ENCODE measurements around the gene CAMK2G. TPM values are rescaled to one million over a fixed set of nuclear protein-coding genes. Genes with fewer than 3 reads are reported as not detected.
"Not testable (repeated sequence)": the region's sequence is repeated elsewhere in the genome, so short reads cannot be mapped to it uniquely, and the experiment has no call there.

The CAMK2G gene
- total RNA-seq (2014; rRNA removed; shearing (Covaris generic); ENCODE audit: low replicate concordance), result 20.1 and 22.2 TPM in 2 replicates

DNA sequence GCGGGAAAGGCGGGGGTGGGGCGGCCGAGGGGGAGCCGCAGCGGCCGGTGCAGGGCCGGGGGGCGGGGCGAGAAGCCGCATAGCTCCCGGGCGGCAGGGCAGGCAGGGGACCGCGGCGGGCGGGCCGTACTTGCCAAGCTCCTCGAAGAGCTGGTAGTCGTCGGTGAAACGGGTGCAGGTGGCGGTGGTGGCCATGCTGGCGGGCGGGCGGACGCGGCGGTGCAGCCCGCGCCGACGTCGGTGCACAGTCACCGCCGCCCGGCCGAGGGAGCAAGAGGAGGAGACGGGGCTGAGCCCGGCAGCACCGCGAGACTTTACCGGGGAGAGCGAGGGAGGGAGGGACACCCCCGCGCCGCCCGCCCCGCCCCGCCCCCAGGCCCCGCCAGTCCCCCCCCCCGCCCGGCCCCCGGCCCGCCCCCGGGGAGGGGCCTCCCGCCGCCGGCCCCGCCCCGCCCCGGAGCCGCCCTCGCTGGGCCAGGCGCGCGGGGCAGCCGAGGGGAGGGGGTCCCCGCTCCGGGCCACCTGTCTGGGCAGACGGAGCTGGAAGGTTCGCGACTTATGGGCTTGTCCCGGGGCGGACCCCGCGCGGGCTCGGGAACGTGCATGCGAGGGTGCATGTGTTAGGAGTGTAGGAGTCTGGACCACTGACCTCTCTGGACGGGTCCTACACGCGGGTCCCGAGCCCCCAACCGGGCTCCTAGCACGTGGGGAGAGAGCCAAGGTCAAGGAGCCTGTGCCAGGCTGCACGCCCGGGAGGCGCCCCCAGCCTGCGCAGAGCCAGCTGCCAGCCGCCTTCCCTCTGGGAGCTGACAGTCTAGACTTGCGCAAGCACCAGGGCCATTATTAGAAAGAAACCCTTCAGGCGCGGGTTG is at the start of gene CAMK2G:
CAMK2G (minus strand) TSS at position 289 of the 872 bp plus-strand sequence; CDS start at position 195, 94 bp downstream.
- in situ Hi-C loops (cut with HindIII; ENCODE audit: low pct_unique_long_range_greater_than_20kb, low sequenced_read_pairs), result no loop called here
- DNase-seq (ENCODE audit: low read depth), result peak; percentile 77

DNA sequence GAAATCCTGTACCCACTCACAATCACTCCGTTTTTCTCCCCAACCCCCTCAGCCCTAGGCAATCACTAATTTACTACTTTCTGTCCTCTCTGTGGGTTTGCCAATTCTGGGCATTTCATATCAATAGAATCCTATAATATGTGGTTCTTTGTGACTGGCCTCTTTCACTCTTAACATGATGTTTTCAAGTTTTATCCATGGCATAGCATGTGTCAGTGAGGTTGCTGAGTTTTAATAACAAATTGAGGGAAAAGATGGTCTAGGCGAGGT is 48.4 kb upstream of the CAMK2G start:
- DNase-seq (ENCODE audit: low read depth), result no peak
- in situ Hi-C loops (cut with HindIII; ENCODE audit: low pct_unique_long_range_greater_than_20kb, low sequenced_read_pairs), result no loop called here

DNA sequence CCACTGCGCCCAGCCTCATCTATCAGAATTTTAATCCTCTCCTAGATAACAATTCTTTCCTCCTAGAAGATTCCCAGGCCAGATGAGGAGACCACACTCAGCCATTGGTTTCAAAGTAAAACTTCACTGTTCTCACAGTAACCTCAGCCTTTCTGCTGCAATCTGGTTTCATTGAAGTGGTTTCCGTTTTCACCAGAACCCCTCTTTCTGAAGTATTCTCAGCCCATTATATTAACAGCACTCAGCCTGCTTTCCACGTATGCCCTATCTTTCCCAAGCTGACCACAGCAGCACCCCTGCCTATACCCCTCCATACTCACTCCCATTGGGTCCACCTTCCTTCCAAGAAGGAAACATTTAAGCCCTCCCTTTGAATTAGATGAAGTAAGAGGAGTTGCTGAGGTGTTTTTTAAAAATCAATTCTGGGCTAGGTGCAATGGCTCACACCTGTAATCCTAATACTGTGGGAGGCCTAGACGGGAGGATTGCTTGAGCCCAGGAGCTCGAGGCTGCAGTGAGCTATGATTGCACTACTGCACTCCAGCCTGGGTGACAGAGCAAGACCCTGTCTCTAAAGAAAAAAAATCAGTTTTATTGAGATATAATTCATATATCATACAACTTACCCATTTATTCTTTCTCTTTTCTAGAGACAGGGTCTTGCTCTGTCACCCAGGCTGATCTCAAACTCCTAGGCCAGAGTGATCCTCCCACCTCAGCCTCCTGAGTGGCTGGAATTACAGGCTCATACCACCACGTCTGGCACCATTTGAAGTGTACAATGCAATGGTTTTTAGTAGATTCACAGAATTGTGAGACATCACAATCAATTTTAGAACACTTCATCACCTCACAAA is 47.9 kb upstream of the CAMK2G start:
- in situ Hi-C loops (cut with HindIII; ENCODE audit: low pct_unique_long_range_greater_than_20kb, low sequenced_read_pairs), result no loop called here
- DNase-seq (ENCODE audit: low read depth), result no peak

DNA sequence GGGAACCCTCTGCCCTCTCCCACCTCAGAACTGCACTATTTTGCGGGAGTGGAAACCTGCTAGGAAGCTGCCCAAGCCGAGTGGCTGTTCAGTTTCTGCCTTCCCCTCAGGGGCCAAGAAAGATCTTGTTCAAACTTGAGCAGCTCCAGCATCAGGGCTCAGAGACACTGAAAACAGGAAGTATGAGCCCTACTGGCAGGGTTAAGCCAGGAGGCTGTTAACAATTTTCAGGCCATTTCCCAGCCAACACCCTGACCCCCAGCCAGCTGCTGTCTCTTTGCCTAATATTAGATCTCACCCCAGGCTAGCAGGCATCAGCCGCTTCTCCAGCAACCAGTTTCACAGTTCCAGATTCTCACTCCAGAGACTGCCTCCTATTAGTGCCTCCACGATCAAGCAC is 45.7 kb upstream of the CAMK2G start:
- in situ Hi-C loops (cut with HindIII; ENCODE audit: low pct_unique_long_range_greater_than_20kb, low sequenced_read_pairs), result no loop called here
- no peak for DNase-seq (ENCODE audit: low read depth)

GRCh38 chr10:73919481-73919880 is 45.1 kb upstream of the CAMK2G start:
- in situ Hi-C loops (cut with HindIII; ENCODE audit: low pct_unique_long_range_greater_than_20kb, low sequenced_read_pairs); DNase-seq (ENCODE audit: low read depth): not testable (repeated sequence)

DNA sequence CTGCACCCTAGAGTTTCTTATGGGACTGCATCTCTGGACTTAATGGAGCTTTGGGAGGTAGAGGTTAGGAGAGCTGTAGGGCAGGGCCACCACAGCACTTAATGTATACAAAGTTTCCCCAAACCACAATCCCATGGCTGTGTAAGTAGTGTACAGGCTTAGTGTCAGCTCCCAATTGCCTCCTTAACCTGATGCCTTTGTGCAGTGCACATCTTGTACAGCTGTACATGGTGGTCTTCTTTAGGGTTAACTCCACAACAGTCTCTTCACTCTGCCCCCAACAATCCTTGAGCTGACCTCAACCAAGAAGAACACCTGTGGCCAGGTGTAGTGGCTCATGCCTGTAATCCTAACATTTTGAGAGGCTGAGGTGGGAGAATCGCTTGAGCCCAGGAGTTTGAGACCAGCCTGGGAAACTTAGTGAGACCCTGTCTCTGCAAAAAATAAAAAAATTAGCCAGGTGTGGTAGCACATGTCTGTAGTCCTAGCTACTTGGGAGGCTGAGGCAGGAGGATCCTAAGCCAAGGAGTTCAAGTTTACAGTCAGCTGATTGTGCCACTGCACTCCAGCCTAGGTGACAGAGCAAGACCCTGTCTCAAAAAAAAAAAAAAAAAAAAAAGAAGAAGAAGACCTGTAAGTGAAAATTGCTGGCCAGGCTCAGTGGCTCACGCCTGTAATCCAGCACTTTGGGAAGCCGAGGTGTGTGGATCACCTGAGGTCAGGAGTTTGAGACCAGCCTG is 43.4 kb upstream of the CAMK2G start:
- DNase-seq (ENCODE audit: low read depth), result no peak
- in situ Hi-C loops (cut with HindIII; ENCODE audit: low pct_unique_long_range_greater_than_20kb, low sequenced_read_pairs), result no loop called here

DNA sequence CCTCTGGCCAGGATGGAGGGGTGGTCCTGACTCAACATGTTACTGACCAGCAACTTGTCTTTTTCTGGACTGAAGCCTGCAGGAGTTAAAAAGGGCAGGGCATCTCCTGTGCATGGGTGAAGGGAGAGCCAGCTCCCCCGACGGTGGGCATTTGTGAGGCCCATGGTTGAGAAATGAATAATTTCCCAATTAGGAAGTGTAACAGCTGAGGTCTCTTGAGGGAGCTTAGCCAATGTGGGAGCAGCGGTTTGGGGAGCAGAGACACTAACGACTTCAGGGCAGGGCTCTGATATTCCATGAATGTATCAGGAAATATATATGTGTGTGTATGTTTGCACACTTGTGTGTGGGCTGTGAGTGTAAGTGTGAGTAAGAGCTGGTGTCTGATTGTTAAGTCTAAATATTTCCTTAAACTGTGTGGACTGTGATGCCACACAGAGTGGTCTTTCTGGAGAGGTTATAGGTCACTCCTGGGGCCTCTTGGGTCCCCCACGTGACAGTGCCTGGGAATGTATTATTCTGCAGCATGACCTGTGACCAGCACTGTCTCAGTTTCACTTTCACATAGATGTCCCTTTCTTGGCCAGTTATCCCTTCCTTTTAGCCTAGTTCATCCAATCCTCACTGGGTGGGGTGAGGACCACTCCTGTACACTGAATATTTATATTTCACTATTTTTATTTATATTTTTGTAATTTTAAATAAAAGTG is 42.6 kb upstream of the CAMK2G start:
- in situ Hi-C loops (cut with HindIII; ENCODE audit: low pct_unique_long_range_greater_than_20kb, low sequenced_read_pairs), result no loop called here
- no peak for DNase-seq (ENCODE audit: low read depth)

DNA sequence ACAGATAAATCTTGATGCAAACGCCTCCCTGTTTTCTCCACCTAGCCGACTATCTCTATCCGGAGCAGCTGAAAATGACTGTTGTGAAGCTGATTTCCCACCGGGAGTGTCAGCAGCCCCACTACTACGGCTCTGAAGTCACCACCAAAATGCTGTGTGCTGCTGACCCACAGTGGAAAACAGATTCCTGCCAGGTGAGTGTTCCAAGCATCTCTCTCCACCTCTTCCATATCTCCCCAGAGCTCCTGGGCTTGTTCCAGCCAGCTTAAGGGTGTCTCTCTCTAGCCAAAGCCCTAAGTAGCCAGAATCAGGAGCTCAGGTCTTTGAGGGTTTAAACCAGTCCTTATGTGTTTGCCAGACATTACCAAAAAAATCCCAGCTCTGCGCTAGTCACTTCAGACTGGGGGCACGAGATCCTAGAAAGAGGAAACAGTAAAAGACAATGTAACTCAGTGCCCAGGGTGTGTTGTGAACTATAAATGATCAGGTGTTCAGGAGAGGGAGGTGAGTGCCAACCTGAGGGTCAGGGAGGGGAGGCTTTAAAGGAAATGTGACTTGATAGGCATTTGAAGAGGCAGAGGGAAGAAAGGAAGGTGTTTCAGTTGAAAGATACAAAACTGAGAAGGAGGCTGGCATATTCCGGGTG is 41.0 kb upstream of the CAMK2G start:
- DNase-seq (ENCODE audit: low read depth), result no peak
- in situ Hi-C loops (cut with HindIII; ENCODE audit: low pct_unique_long_range_greater_than_20kb, low sequenced_read_pairs), result no loop called here

DNA sequence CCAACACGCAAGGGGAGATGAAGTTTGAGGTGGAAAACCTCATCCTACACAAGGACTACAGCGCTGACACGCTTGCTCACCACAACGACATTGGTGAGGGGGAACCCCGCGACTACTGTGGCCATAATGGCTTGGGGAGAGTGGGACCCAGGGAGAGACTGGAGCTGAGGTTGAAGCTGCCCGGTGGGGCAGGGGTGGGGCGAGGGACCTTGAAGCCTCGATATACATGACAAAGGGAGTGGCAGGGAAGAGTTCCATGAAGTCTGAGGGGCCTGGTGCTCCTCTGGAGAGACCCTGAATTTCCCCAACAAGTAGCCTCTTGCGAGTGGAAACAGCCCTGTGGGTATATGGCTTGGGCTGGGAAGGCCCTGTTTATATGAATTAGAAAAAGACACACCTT is 39.7 kb upstream of the CAMK2G start:
- in situ Hi-C loops (cut with HindIII; ENCODE audit: low pct_unique_long_range_greater_than_20kb, low sequenced_read_pairs), result no loop called here
- DNase-seq (ENCODE audit: low read depth), result no peak

DNA sequence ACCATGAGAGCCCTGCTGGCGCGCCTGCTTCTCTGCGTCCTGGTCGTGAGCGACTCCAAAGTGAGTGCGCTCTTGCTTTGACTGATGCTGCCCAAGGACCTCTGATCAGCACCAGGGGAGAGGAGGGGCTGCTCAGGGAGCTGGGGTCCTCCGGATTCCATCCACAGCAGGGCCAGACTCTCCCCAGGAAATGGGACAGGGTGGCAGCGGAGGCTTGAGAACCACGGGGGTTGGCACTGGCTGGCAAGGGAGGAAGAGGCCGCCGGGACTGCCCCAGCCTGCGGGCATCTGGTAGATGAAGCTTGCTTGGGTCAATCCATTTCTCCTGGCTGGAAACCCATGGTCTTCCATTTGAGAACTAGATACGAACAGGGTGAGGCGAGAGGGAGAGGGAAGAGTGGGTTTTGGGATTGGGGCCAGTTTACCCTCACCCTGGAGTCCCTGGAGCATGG is 37.2 kb upstream of the CAMK2G start:
- in situ Hi-C loops (cut with HindIII; ENCODE audit: low pct_unique_long_range_greater_than_20kb, low sequenced_read_pairs), result no loop called here
- DNase-seq (ENCODE audit: low read depth), result no peak

GRCh38 chr10:73910764-73911552 is 36.6 kb upstream of the CAMK2G start, which contains the start of gene PLAU:
Gene PLAU (plus strand): TSS chr10:73911132. CDS start chr10:73911556, 424 bp downstream.
- in situ Hi-C loops (cut with HindIII; ENCODE audit: low pct_unique_long_range_greater_than_20kb, low sequenced_read_pairs), result no loop called here
- no peak for DNase-seq (ENCODE audit: low read depth)

DNA sequence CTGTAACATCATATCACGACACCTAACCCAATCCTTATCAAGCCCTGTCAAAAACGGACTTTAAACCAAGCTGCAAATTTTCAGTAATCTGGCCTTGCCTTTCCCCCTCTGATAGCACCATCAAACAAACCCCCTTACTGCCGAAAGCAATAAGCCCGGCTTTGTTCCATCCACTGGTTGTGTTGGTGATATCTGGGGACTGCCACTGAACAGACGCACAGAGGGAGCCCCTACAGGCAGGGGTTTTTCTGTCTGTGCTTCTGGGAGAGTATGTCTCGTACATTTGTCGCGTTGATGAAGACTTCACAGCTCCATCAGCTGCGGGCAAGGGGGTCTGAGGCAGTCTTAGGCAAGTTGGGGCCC is 36.0 kb upstream of the CAMK2G start:
- DNase-seq (ENCODE audit: low read depth), result no peak
- in situ Hi-C loops (cut with HindIII; ENCODE audit: low pct_unique_long_range_greater_than_20kb, low sequenced_read_pairs), result no loop called here

GRCh38 chr10:73909540-73910115 is 35.3 kb upstream of the CAMK2G start:
- in situ Hi-C loops (cut with HindIII; ENCODE audit: low pct_unique_long_range_greater_than_20kb, low sequenced_read_pairs), result no loop called here

GRCh38 chr10:73908853-73909539 is 34.6 kb upstream of the CAMK2G start:
- peak; percentile 96 for DNase-seq (ENCODE audit: low read depth)
- in situ Hi-C loops (cut with HindIII; ENCODE audit: low pct_unique_long_range_greater_than_20kb, low sequenced_read_pairs), result no loop called here

More at GRCh38 chr10:73909540-73910115, 35.3 kb upstream of the CAMK2G start:
- DNase-seq (ENCODE audit: low read depth), result no peak

- peak; percentile 39 for DNase-seq (ENCODE audit: low read depth)
- in situ Hi-C loops (cut with HindIII; ENCODE audit: low pct_unique_long_range_greater_than_20kb, low sequenced_read_pairs), result no loop called here
Observed at GRCh38 chr10:73907841-73908517, 33.6 kb upstream of the CAMK2G start.
